Stimulated activated naive CD8-positive, alpha-beta T cell treated with anti-CD3 and anti-CD28 coated beads, Interleukin-15, Interleukin-2, amounts not matched to agents 100 ng/mL and 50 ng/mL, for 24 hours (primary cell): ENCODE data around the gene CLMN.
"Not testable (repeated sequence)": the region's sequence is repeated elsewhere in the genome, so short reads cannot be mapped to it uniquely, and the experiment has no call there.

ENCODE experiments used
- H3K27ac Mint-ChIP-seq: one replicate; pipeline ENCODE4 v1.8.0; 2021; ENCODE audit warnings: mild to moderate bottlenecking, mixed read lengths
- H3K27me3 Mint-ChIP-seq: one replicate; pipeline ENCODE4 v1.8.0; 2021; ENCODE audit warnings: mixed read lengths
- H3K36me3 Mint-ChIP-seq: one replicate; pipeline ENCODE4 v1.8.0; 2021; ENCODE audit warnings: low read depth, mixed read lengths
- H3K4me1 Mint-ChIP-seq: one replicate; pipeline ENCODE4 v1.8.0; 2021; ENCODE audit warnings: low read depth, mixed read lengths
- H3K4me3 Mint-ChIP-seq: one replicate; pipeline ENCODE4 v1.8.0; 2021; ENCODE audit warnings: mild to moderate bottlenecking, mixed read lengths
- H3K9me3 Mint-ChIP-seq: one replicate; pipeline ENCODE4 v1.8.0; 2021; ENCODE audit warnings: mixed read lengths

The CLMN gene

GRCh38 chr14:95138876-95139275 lies 180.8 kb downstream of the CLMN start:
- Mint-ChIP-seq H3K4me3 (no peak overlapping the region), H3K9me3 (no peaks in the 10 kb centered on the region), H3K36me3 (peaks cover 21% of the 10 kb centered on the region), H3K4me1 (peaks cover 80% of the 10 kb centered on the region), H3K27me3 (no peaks in the 10 kb centered on the region), H3K27ac (no peak overlapping the region)

GRCh38 chr14:95138455-95138854 lies 181.3 kb downstream of the CLMN start:
- H3K4me3 Mint-ChIP-seq, result not testable (repeated sequence)

DNA sequence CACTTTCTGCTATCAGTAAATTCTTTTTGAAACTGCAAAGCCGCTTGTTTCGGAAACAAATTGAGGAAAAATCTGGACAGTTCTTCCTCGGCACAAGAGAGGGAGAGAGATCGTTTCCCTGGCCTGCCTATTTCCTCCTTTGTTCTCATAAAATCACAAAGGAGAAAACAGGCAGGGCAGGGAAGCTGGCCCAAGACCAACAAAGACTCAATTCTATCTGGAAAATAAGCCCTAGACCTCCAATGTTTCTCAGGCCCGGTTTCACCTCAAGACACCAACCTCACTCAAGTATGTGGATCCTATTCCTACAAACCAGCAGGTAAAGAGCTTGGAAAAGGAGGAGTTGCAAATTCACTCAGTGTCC lies 181.9 kb downstream of the CLMN start:
- Mint-ChIP-seq H3K36me3 (peaks cover 29% of the 10 kb centered on the region), H3K9me3 (no peaks in the 10 kb centered on the region), H3K4me1 (peaks cover 70% of the 10 kb centered on the region), H3K4me3 (no peak overlapping the region), H3K27me3 (no peaks in the 10 kb centered on the region), H3K27ac (no peak overlapping the region)

More at GRCh38 chr14:95138455-95138854, 181.3 kb downstream of the CLMN start:
- Mint-ChIP-seq H3K4me1 (peaks cover 76% of the 10 kb centered on the region), H3K27ac (peak overlapping the region; percentile 19), H3K36me3 (peaks cover 23% of the 10 kb centered on the region)
- not testable (repeated sequence) for H3K27me3 Mint-ChIP-seq, H3K9me3 Mint-ChIP-seq

- peaks cover 65% of the 10 kb centered on the region for H3K4me1 Mint-ChIP-seq
- no peak overlapping the region for H3K4me3 Mint-ChIP-seq
- no peaks in the 10 kb centered on the region for H3K27me3 Mint-ChIP-seq
- peaks cover 34% of the 10 kb centered on the region for H3K36me3 Mint-ChIP-seq
- H3K9me3 Mint-ChIP-seq, result no peaks in the 10 kb centered on the region
- no peak overlapping the region for H3K27ac Mint-ChIP-seq
Observed at GRCh38 chr14:95137164-95137803, 182.4 kb downstream of the CLMN start.

- no peaks in the 10 kb centered on the region for H3K9me3 Mint-ChIP-seq
- no peaks in the 10 kb centered on the region for H3K27me3 Mint-ChIP-seq
- no peak overlapping the region for H3K4me3 Mint-ChIP-seq
- peak overlapping the region; percentile 61 for H3K27ac Mint-ChIP-seq
- peaks cover 41% of the 10 kb centered on the region for H3K36me3 Mint-ChIP-seq
- peaks cover 64% of the 10 kb centered on the region for H3K4me1 Mint-ChIP-seq
Observed at GRCh38 chr14:95136631-95137030, 183.1 kb downstream of the CLMN start.

GRCh38 chr14:95134304-95134933 lies 185.3 kb downstream of the CLMN start:
- Mint-ChIP-seq H3K27me3 (no peaks in the 10 kb centered on the region), H3K36me3 (peaks cover 53% of the 10 kb centered on the region), H3K4me1 (peaks cover 47% of the 10 kb centered on the region), H3K4me3 (no peak overlapping the region), H3K27ac (no peak overlapping the region), H3K9me3 (no peaks in the 10 kb centered on the region)

GRCh38 chr14:95133282-95133681 lies 186.4 kb downstream of the CLMN start:
- Mint-ChIP-seq H3K9me3 (no peaks in the 10 kb centered on the region), H3K27ac (no peak overlapping the region)

DNA sequence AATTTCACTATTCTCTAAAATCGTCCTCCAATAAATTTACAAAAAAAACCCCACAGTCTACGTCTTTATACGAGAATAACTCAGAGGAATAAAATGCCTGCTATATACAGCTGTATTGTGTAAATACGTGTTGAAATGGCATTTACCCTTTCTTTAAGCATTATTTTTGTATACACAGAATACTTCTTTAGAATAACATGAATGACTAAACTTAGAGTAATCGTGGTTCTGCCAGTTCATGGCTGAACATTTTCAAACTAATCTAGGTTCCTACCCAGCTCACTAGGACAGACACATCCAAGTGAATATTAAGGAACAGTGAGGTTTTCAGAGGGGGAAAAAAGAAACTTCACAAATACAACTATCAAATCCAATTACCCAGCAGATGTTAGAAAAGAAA lies 186.9 kb downstream of the CLMN start:
- peaks cover 65% of the 10 kb centered on the region for H3K36me3 Mint-ChIP-seq
- H3K4me1 Mint-ChIP-seq, result peaks cover 47% of the 10 kb centered on the region
- H3K4me3 Mint-ChIP-seq, result no peak overlapping the region
- no peaks in the 10 kb centered on the region for H3K9me3 Mint-ChIP-seq
- no peaks in the 10 kb centered on the region for H3K27me3 Mint-ChIP-seq
- no peak overlapping the region for H3K27ac Mint-ChIP-seq

More at GRCh38 chr14:95133282-95133681, 186.4 kb downstream of the CLMN start:
- H3K36me3 Mint-ChIP-seq, result peaks cover 60% of the 10 kb centered on the region
- H3K27me3 Mint-ChIP-seq, result no peaks in the 10 kb centered on the region
- peaks cover 48% of the 10 kb centered on the region for H3K4me1 Mint-ChIP-seq
- no peak overlapping the region for H3K4me3 Mint-ChIP-seq
